HG03135 (cell line): ENCODE data around the gene PARG.
"Not testable (repeated sequence)": the region's sequence is repeated elsewhere in the genome, so short reads cannot be mapped to it uniquely, and the experiment has no call there.

ENCODE experiments used
- ATAC-seq: cut with Tn5 transposase; IDR thresholded peaks from one replicate; pipeline ENCODE4 v1.9.1; 2021; ENCODE audit warnings: mild to moderate bottlenecking, moderate library complexity; ENCODE audit not compliant: unreplicated experiment

Gene PARG

GRCh38 chr10:49908290-49909080 lies 33.3 kb downstream of the PARG start:
- not testable (repeated sequence) for ATAC-seq

- ATAC-seq: not testable (repeated sequence)
These were observed 38.0 kb downstream of the PARG start for GRCh38 chr10:49903829-49904228.

GRCh38 chr10:49900406-49900805 lies 41.4 kb downstream of the PARG start:
- not testable (repeated sequence) for ATAC-seq

- not testable (repeated sequence) for ATAC-seq
These were observed 41.8 kb downstream of the PARG start for GRCh38 chr10:49899999-49900398.

- not testable (repeated sequence) for ATAC-seq
These were observed 51.8 kb downstream of the PARG start for GRCh38 chr10:49890025-49890424.

GRCh38 chr10:49884739-49885331 lies 57.0 kb downstream of the PARG start:
- not testable (repeated sequence) for ATAC-seq

GRCh38 chr10:49883852-49884251 lies 58.0 kb downstream of the PARG start:
- not testable (repeated sequence) for ATAC-seq

- not testable (repeated sequence) for ATAC-seq
These were observed 59.5 kb downstream of the PARG start for GRCh38 chr10:49882327-49882726.

GRCh38 chr10:49872740-49873139 lies 69.1 kb downstream of the PARG start:
- not testable (repeated sequence) for ATAC-seq

- ATAC-seq: not testable (repeated sequence)
These were observed 70.4 kb downstream of the PARG start for GRCh38 chr10:49871462-49871861.

GRCh38 chr10:49859933-49860332 lies 81.9 kb downstream of the PARG start:
- ATAC-seq: not testable (repeated sequence)

GRCh38 chr10:49858697-49859382 lies 83.0 kb downstream of the PARG start:
- ATAC-seq: not testable (repeated sequence)

GRCh38 chr10:49849520-49849919 lies 92.3 kb downstream of the PARG start:
- not testable (repeated sequence) for ATAC-seq

GRCh38 chr10:49844775-49845595 lies 96.8 kb downstream of the PARG start:
- ATAC-seq: no peak

GRCh38 chr10:49842333-49842628 lies 99.5 kb downstream of the PARG start:
- ATAC-seq: not testable (repeated sequence)

- no peak for ATAC-seq
These were observed 100.1 kb downstream of the PARG start for GRCh38 chr10:49841615-49842332.

- no peak for ATAC-seq
These were observed 104.1 kb downstream of the PARG start for GRCh38 chr10:49837685-49838084.

GRCh38 chr10:49837051-49837478 lies 104.8 kb downstream of the PARG start:
- ATAC-seq: no peak

- ATAC-seq: no peak
These were observed 106.9 kb downstream of the PARG start for GRCh38 chr10:49834976-49835375.

GRCh38 chr10:49834201-49834600 lies 107.6 kb downstream of the PARG start:
- no peak for ATAC-seq
